ENCODE results near the gene HSD3B1.
"Not testable (repeated sequence)": the region's sequence is repeated elsewhere in the genome, so short reads cannot be mapped to it uniquely, and the experiment has no call there.

The HSD3B1 gene

DNA sequence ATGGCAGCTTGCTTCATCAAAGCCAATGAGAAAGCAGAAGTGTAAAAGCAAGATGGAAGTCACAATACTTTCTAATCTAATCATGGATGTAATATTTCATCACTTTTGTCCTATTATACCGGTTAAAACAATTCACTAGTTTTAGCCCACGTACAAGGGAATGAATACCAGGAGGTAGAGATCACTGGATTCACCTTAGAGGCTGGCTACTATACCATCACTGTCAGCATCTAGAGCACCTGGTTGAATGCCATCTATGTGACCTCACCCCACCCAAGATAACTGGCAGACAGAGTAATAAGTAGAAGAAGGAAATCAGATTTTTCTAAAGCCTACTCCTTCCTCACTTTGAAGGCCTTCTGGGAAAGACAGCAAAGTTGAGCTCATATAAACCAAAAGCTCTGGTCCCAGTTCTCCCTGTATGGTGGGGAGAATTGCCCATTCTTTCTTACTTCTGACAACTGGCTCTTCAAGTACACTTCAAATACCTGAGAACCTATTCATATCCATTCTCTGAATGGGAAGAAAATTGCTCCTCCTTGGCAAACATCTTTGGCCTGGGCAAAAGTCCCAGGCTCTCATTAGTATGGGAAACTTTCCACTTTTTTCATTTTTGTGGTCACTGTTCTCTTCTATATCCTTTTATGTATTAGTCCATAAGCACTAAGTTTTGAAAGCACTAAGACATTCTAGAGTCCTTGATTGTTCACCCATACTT is 24.8 kb downstream of the HSD3B1 start:
- no peak for TF ChIP-seq ZNF274 (IDR thresholded peaks at IDR 0.05; ENCODE audit: low read depth, low read length)
- H3K4me3 ChIP-seq (ENCODE audit: low read length), result no peak overlapping the region

DNA sequence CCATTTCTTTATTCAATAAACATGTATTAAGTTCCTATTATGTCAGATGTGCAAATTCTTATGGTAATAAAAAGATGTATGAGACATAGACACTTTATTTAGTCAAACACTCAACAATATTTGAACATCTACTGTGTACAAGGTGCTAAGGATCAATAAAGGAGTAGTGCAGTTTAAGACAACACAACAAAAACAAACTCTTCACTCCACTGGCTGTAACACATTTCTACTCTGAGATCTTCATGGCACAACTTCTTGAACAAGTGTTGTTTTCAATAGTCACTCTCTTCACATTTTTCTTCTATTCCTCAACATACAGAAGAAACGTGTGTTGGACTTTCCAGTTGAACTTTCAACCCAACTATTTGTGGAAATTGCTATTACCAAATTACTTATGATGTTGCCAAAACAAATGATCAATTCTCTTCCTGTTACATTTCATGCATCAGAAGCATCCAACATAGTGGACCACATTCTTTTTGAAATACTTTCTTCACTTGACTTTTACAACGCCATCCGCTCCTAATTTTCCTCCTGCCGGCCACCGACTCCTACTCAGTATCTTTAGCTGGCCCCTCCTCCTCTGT is 25.4 kb downstream of the HSD3B1 start:
- H3K4me3 ChIP-seq (ENCODE audit: low read length), result no peak overlapping the region
- TF ChIP-seq ZNF274 (IDR thresholded peaks at IDR 0.05; ENCODE audit: low read depth, low read length), result no peak

DNA sequence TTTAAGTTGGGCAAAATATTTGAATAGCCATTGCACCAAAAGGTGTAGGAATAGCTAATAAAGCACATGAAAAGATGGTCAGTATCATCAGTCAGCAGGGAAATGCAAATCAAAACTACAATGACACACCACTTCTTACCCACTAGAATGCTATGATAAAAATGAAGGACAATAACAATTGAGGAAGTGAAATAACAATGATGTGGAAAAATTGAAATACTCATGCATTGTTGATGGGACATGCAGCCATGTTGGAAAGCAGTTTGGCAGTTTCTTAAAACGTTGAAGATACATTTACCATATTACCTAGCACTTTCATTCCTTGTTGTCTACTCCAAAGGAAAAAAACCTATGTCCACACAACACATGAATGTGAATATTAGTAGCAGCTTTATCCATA is 28.4 kb downstream of the HSD3B1 start:
- no peak for TF ChIP-seq ZNF274 (IDR thresholded peaks at IDR 0.05; ENCODE audit: low read depth, low read length)
- H3K4me3 ChIP-seq (ENCODE audit: low read length), result no peak overlapping the region

DNA sequence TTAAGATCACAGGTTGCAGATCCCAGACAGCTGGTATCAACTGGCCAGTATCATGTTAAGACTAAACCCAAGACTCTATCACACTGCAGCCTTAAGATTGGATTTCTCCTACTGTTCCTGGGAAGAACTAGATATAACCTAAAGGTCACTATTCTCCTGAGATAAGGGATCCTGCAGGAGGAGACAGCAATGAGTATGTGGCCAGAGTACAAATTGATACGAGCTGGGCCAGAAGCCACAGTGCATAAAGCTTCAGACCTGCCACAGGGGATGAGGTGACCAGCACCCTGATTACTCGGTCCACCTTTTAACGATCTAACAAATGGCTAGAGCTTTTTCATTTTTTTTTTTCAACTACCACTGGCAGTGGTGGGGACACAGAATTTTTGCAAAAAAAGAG is 31.0 kb downstream of the HSD3B1 start:
- TF ChIP-seq ZNF274 (IDR thresholded peaks at IDR 0.05; ENCODE audit: low read depth, low read length), result no peak

DNA sequence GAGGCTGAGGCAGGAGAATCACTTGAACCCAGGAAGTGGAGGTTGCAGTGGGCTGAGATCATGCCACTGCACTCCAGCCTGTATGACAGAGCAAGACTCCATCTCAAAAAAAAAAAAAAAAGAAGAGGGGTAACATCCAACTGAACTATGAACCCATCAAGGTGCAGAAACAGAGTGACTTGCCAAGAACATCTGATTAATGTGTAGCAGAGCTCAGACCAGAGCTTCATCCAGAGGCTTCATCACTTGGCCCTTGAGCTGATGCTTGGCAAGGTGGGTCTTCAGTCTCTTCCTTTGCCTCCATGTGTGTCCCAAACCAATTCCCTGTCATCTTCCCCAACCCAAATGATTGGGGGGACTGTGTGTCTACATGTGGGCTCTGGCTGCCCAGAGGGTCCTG is 32.6 kb downstream of the HSD3B1 start:
- TF ChIP-seq ZNF274 (IDR thresholded peaks at IDR 0.05; ENCODE audit: low read depth, low read length), result no peak
- no peak overlapping the region for H3K4me3 ChIP-seq (ENCODE audit: low read length)

More for the DNA sequence above, 31.0 kb downstream of the HSD3B1 start:
- no peak overlapping the region for H3K4me3 ChIP-seq (ENCODE audit: low read length)

DNA sequence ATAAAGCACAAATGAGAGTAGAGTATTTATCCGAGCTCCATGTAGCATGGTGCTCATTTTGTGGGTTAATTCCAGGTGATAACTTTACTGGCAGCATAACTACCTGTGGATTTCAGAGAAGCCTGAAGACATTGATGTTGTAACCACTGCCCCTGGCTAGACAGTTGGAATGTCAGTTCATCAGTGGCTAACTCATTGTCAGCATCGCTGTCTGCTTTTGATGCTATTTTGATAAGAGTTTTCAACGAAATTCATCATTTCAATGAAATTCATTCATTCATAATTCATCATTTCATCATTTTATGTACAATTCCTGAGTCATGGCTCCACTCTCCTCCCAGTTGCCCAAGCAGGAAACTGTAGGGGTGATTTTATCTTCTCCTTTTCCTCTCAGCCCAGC is 34.4 kb downstream of the HSD3B1 start:
- TF ChIP-seq ZNF274 (IDR thresholded peaks at IDR 0.05; ENCODE audit: low read depth, low read length), result no peak
- no peak overlapping the region for H3K4me3 ChIP-seq (ENCODE audit: low read length)

DNA sequence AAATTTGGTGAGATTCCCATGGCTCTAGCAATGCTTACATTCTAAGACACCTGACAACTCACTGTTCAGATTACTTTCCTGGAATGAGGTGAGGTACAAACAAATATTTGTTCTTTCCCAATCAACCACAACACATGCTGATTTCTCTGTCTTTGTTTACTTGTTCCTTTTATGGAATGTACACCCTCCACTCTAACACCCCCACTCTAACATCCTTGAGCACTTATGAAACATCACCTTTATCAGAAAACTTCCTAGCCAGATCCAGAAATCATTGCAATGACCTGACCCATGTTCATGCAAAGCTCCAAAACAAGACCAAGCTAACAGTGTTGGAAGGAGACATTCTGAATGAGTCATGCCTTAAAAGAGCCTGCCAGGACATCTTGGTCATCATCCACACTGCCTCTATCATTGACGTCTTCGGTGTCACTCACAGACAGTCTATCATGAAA is 35.5 kb downstream of the HSD3B1 start:
- TF ChIP-seq ZNF274 (IDR thresholded peaks at IDR 0.05; ENCODE audit: low read depth, low read length), result no peak
- no peak overlapping the region for H3K4me3 ChIP-seq (ENCODE audit: low read length)

DNA sequence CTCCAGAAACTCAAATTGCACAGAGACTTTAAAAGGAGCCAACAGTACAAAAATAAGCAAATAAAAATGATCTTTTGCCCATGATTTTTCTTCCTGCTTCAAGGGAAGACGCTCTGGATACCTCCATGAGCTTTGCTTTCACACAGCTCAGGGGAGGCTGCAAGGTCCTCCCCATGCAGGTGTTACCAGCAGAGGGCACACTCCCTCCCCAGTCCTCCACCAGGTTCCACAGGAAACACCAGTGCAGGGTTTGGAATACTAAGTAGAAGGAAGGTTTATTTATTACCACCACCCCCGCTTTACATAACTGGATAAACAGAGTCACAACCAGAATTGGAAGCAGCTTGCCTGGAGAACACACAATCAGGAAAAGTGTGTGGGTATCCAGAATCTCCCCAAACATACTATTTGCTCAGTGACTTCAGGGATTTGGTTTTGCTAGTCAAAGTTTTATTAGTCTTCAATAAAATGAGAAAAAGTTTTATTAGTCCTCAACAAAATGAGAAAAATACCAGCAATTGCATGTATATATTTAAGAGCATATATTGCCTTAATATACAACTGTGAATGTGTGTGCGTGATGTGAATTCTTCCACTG is 37.3 kb downstream of the HSD3B1 start:
- H3K4me3 ChIP-seq (ENCODE audit: low read length), result no peak overlapping the region
- no peak for TF ChIP-seq ZNF274 (IDR thresholded peaks at IDR 0.05; ENCODE audit: low read depth, low read length)

DNA sequence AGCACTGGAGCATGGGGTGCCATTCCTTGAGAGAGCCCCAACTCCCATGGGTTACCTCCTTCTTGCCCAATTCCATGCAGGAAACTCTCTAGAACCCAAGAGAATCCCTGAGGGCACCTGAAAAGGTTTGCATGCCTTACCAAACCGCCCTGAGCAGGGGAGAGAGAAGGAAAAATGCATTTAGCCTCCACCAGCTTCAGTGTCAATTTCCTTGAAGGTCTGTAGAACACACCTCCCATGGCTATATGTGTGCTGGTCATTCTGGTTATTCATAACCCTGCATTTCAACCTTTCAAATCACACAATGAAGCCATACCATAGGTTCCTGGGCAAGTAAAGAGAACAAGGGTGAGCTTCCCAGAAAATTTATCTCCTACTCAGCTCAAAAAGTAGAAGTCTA is 39.6 kb downstream of the HSD3B1 start:
- TF ChIP-seq ZNF274 (IDR thresholded peaks at IDR 0.05; ENCODE audit: low read depth, low read length), result no peak

DNA sequence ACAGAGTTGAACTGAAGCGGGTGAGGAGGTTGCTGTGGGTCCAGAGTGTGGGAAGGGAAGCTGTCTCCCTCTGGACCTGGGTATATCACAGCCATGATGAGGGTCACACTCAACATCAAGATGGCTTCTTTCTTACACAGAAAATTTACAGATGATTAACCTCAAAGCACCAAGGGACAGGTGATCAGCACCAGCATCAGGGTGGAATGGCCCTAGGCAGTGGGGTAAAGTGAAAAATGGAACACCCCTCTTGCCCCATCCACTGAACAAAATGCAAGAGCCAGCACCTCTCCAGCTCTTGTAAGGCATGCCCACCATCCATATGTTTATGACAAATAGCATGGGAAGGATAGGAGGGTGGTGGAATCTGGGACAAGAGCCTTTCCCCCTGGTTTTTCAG is 40.3 kb downstream of the HSD3B1 start:
- H3K4me3 ChIP-seq (ENCODE audit: low read length), result no peak overlapping the region
- TF ChIP-seq ZNF274 (IDR thresholded peaks at IDR 0.05; ENCODE audit: low read depth, low read length), result no peak

More for the DNA sequence above, 39.6 kb downstream of the HSD3B1 start:
- H3K4me3 ChIP-seq (ENCODE audit: low read length), result no peak overlapping the region

DNA sequence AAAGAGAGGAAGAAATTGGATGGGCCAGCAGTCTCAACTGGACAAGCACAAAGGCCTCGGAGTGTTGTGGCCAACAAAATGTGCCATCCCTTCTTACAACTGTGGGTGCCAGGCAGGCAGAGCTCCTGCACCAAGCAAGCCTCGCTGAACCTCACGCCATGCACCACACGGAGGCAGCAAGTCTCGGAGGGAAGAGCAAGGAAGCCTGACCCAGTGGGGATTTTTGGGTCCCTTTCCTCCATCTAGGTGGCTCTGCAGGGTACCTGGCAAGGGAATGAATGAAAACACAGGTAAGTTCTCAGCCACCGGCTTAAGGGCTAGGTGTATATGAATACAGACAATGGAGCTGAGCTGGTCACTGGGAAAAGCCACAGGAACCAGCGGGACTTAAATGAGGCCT is 40.8 kb downstream of the HSD3B1 start:
- no peak overlapping the region for H3K4me3 ChIP-seq (ENCODE audit: low read length)
- no peak for TF ChIP-seq ZNF274 (IDR thresholded peaks at IDR 0.05; ENCODE audit: low read depth, low read length)

DNA sequence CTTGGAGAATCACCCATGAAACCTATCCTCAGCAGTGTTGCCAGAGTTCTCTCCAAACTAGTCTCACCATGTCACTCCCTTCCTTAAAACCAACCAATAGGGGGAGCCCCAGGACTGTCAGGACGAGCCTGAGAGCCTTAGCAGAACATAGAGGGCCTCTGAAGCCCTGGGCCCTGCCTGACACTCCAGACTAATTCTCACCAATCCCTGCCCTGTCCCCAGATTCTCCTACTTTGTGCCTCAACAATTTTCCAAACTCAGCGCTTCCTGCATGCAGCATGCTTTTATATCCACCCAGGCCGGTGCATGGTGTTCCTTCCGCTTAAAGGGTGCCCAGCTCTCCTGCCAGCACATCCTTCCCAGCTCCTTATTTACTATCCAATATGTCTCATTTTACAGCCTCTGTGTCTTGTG is 42.7 kb downstream of the HSD3B1 start:
- H3K4me3 ChIP-seq (ENCODE audit: low read length), result no peak overlapping the region
- TF ChIP-seq ZNF274 (IDR thresholded peaks at IDR 0.05; ENCODE audit: low read depth, low read length), result no peak

DNA sequence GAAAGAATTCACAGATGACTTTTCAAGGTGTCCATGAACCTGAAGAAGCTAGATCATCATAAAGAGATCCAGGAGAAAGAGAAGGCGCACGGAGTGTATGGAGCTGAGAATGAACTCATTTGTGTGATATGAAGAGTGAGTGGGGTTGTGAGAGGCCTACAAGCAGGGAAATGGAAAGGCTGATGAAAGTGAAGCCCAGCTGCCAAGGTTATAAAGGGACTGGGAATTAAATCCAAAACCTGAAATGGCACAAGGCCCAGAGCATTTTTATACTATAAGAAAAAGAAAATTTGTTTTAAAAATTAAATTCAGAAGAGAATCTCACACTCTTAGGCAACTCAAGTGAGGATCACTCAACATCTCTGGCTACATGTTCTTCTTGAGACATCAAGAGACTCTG is 43.4 kb downstream of the HSD3B1 start:
- TF ChIP-seq ZNF274 (IDR thresholded peaks at IDR 0.05; ENCODE audit: low read depth, low read length), result no peak
- H3K4me3 ChIP-seq (ENCODE audit: low read length), result no peak overlapping the region

DNA sequence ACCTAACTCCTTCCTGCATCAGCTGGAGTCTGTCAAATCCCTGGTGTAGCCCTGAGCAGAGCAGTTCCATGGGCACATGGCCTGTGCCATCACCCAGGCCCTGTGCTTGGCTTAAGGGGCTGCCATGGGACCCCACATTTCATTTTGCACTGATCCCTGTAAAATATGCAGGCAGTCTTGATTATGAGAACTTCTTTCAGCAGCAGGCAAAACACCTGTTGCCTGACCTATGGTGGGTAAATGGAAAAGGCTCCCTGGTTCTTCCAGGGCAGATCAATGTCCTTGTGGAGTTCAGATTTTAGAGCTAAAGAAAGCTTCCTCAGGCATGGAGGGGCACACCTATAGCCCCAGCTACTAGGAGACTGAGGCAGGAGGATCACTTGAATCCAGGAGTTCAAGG is 44.2 kb downstream of the HSD3B1 start:
- no peak overlapping the region for H3K4me3 ChIP-seq (ENCODE audit: low read length)
- no peak for TF ChIP-seq ZNF274 (IDR thresholded peaks at IDR 0.05; ENCODE audit: low read depth, low read length)

DNA sequence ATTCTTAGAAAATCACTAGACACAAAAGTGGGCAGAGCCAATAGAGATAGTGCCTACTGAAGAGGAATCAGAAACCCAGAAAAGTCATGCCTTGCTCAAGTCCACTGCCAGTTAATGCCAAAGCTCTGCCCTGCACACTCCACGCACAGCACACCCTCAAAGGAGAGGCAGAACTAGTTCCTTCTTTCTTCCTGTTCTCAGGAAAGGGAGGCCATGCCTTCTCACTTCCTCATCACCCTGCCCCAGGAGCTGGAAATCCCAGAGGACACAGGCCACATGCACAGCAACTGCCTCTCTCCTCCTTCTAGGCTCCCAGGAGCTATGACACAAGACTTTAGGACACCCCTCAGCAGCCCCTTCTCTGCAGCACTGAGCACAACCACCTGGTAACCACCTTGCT is 45.6 kb downstream of the HSD3B1 start:
- H3K4me3 ChIP-seq (ENCODE audit: low read length), result not testable (repeated sequence)

DNA sequence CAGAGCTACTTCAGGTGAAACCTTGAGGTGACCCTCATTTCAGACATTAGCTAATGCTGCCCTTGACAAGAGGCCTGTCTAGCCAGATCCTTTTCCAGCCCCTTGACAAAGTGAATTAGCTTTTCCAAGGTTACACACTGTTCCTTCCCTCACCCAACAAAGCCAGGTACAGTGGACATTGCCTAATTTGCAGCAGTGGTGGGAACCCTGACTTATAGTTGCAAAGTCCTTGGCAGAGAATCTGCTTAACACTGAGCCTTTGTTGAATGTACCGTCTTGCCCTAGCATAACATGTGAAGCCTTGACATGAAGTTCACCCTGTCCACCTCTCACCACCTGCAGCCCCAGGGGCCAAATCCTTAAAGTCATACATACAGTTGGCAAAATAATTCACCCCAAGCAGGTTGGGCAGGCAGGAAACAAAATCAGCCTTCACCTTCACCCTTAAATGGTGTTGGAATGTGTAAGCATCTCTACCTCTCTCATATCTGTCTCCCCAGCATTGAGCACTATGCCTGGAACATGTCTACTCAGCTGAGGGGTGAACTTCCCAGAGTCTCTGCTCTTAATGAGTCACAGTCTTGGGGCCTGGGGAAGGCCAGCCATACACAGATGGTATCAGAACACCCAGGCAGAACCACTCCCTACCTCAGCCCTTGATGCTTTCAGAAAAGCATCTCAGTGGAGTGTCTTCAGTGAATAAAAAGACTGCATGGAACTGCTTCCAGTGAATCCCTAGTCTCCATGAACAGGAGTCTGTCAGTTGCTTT is 46.5 kb downstream of the HSD3B1 start:
- not testable (repeated sequence) for H3K4me3 ChIP-seq (ENCODE audit: low read length)
